Stimulated activated naive CD8-positive, alpha-beta T cell treated with anti-CD3 and anti-CD28 coated beads, Interleukin-15, Interleukin-2, amounts not matched to agents 100 U/mL and 50 U/mL, for 24 hours (primary cell): ENCODE data around the gene GTPBP3.

Experiments
- ATAC-seq: fragments of 150-1000 bp; cut with Tn5 transposase; one replicate; pipeline ENCODE4 v1.10.0; 2021
- DNase-seq: peaks from one replicate; pipeline ENCODE4 v3.0.0; 2021

GTPBP3 gene

GRCh38 chr19:17327654-17328516 is 9.5 kb upstream of the GTPBP3 start:
- peak; percentile 67 for ATAC-seq
- DNase-seq: peak; percentile 61

DNA sequence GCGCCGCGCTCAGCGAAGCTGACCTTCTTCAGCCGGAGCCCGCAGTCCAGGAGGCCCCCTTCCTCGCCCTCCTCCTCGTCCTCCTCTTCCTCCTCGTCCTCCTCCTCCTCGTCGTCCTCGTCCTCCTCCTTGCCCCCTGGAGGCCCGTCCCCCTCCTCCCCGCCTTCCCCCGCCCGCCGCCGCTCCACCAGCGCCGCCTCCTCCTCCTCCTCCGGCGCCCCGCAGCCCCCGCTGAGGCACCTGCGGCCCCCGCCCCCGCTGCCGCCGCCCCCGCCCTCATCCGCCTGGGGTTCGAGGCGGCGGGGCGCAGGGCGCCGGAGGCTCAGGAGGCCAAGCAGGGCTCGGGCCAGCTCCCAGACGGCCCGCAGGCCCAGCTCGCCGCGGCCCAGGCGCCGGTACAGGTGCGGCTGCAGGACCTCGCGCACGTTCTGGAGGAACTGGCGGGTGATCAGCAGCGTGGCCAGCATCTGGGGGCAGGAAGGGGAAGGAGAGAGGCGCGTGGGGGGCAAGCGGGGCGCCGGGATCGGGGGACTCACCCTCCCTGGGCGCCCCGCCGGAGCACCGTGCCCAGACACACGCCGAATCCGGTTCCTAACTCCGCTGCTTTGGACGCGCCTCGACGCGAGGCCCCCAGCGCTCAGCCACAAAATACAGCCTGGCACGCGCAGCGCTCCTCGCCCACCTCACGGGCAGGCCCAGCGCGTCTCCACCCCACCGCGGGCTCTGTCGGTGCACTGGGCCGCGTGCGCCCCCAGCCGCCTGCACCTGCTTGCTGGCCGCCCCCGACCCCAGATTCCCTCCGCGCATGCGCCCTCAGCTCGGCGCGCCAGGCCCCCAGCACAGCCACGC is 8.6 kb upstream of the GTPBP3 start:
- ATAC-seq (no peak), DNase-seq (peak; percentile 33)

GRCh38 chr19:17329366-17330261 is 7.7 kb upstream of the GTPBP3 start:
- ATAC-seq (no peak), DNase-seq (no peak)

DNA sequence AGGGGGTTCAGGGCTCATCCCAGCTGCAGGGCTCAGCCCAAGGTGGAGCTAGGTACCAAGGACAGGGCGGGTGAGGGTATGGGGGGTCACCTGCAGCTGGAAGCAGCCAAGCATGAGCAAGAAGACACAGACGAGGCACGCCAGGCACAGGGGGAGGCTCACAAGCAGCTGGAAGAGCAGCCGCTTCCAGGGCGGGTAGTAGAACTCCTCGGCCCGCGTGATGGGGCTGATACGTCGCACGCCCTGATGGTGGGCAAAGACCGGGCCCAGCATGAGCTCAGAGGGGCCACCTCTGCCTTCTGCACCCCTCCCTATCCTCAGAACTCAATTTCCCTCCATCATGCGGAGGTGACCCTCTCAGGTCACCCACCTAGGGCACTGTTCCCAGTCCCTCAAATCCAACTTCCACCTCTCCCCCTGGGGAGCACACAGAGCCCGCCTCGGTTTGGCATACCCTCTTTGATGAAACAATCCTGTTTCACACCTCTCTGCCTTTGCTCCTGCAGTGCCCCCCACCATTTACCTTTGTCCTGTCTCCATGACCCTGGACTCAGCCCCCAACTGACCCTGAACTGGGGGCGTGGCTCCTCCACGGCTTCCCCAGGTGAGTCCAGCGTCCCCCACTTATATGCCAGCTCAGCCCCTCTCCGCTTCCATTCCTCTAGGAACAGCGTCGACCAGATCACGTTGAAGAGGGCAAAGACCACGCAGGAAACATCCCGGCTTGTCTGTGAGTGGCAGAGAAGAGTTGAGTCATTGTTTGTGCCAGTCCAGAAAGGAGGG is 6.9 kb upstream of the GTPBP3 start:
- no peak for ATAC-seq
- no peak for DNase-seq

GRCh38 chr19:17331045-17331558 is 6.3 kb upstream of the GTPBP3 start:
- DNase-seq (no peak), ATAC-seq (no peak)

- no peak for ATAC-seq
These were observed 5.0 kb upstream of the GTPBP3 start for GRCh38 chr19:17332360-17332676.

DNA sequence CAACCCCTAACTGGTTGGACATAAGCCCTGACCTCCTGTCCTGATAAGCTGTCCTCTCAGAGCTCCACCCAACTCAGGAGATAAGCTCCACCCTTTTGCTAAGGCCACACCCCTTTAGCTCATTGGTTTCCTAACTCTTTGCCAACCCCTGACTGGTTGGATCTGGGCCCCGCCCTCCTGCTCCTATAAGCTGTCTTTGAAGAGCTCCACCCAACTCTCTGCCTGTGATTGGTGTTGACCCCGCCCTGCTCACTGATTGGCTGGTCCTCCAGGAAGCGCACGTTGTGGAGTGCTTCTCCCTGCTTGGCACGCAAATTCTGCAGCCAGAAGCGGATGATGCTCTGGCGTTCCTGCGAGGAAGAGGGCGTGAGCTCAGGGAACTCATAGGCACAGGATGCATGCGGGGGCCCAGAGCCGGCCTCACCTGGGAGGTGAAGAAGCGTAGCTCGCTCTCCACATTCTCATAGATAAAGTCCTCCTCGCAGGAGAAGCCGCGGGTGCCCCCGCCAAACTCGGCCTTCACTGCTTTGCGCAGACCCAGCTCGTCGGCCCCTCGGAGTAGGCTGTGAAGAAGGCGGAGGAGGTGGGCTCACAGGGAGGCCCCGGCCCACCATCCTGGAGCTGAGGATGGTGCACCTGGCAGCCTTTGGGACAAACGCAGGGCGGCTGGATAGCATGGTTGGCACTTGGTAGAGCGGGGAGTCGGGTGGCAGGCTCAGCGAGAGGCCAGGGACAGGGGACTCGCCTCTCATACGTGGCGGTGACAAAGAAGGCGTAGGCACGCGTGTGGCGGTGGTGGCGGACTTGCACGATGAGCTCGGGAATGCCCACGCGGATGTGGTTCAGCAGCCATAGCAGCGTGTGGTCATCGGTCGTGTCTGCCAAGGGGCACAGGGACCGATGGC is 4.4 kb upstream of the GTPBP3 start:
- DNase-seq: peak; percentile 52
- no peak for ATAC-seq

More at GRCh38 chr19:17332360-17332676, 5.0 kb upstream of the GTPBP3 start:
- DNase-seq: no peak

DNA sequence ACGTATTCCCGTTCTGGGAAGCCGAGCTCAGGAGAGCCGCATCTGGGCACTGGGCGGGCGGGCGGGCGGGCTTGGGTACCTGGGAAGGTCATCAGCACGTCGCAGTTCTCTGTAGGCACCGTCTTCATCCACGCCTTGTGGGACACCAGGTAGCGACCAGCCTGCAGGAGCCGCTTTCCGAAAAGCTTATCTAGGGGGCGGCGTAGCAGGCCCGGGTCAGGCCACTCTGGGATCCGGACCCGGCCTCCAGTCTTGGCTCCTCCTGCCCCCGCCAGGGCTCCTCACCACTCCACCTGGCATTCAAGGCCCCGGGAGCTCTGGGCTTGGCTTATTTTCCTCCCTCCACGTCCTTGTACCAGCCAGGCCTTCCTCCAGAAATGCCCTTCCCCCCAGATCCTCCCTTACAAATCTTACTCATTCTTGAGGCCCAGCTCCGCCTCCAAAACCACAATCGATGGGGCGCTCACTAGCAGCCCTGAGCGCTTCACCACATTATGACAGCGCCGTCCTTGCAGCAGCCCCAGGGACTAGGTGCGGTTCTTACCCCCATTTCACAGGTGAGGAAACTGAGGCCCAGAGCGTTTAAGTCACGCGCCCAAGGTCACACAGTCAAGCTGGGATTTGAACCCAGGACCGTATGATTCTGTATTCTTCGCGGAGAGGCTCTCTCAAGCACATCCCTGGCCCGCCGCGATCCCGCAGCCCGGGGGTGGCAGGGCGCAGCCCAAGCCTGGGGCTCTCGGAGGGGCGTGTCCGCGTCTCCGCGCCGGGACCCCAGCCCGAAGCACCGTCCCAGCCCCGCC is 3.5 kb upstream of the GTPBP3 start:
- peak; percentile 54 for ATAC-seq
- peak; percentile 81 for DNase-seq

DNA sequence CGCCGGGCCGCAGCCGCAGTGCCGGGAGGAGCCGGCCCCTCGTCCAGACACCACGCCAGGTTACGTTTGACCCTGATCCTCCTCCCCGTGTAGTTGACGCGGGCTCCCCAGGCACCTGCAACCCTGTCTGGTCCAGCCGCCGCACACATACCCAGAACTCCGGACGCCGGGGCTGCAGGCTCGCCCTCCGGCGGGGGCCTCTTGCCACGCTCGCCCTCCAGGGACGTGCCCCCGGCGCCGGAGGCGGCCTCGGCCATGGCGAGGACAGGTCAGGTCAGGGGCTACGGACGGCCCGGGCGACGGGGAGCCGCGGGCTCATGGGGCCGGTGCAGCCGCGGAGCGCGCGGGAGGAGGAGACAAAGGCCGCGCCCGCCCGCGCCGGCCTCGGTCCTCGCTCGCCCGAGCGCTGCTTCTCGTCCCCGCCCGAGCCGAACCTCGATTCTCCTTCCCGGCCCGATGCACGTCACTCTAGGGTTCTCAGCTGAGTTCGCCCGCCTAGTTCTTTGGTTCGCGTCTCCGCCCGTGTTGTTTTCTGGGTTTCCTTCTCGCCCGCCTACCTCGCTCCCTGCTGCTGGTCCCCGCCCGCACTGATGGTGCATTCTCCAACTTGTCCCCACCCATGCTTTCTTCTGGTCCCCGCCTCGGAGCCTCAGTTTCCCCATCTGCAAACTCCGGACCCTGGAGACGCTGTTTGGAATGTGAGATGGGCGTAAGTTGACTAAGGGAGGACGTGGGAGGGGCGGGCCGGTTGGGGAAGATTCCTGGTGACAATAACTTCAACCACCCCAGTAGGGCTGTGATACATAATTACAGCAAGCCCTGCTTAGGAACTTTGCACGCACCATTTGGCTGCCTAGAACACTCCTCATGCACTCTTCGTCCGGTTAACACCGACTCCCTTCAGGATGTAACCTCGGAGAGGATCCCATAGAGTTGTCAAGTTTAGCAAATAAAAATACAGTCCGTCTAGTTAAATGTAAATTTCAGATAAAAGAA is 2.6 kb upstream of the GTPBP3 start, which contains the start of gene ANO8:
Gene ANO8, minus strand, starts transcription at position 442 of the 996 bp plus-strand sequence. Its CDS starts 185 bp downstream, at position 257.
- DNase-seq (peak; percentile 97), ATAC-seq (peak; percentile 50)

DNA sequence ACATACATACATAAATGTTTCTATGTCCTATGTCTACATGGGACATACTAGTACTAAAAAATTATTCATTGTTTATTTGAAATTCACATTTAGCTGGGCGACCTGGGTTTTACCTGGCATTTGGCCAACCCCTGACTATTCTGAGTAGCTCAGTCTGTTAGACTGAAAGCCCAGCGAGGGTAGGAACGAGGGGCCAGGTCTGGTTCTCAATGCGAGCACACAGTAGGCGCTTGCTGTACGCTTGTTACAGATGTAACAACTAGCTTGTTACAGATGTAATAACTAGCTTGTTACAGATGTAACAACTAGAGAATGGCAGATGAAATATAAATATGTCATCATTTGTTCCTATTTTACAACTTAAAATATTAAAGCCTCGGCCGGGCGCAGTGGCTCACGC is 1.8 kb upstream of the GTPBP3 start:
- no peak for DNase-seq

GRCh38 chr19:17337675-17338432 is 501 bp downstream of the GTPBP3 start:
- ATAC-seq (no peak), DNase-seq (peak; percentile 65)

More for the DNA sequence above, 1.8 kb upstream of the GTPBP3 start:
- ATAC-seq: no peak

GRCh38 chr19:17338433-17339078 is 1.2 kb downstream of the GTPBP3 start:
- ATAC-seq (no peak), DNase-seq (no peak)

DNA sequence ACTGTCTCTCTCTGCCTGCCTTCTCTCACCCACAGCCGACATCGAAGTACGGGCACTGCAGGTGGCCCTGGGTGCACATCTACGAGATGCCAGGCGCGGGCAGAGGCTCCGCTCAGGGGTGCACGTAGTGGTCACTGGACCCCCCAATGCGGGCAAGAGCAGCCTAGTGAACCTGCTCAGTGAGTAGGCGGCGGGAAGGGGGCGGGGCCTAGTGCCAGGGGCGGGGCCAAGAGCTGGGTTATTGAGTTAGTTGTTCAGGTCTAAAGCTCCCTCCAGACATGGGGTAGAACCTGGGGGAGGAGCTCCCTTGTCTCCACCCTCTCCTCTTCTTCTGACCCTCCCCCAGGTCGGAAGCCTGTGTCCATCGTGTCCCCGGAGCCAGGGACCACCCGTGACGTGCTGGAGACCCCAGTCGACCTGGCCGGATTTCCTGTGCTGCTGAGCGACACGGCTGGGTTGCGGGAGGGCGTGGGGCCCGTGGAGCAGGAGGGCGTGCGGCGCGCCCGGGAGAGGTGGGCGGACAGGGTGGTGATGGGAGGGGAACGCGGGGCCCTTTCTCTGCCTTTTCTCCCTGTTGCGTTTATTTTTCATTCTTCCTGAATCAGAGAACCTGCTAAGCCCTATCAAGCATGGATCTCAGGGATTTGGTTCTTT is 1.9 kb downstream of the GTPBP3 start:
- DNase-seq (peak; percentile 71), ATAC-seq (no peak)

GRCh38 chr19:17340302-17340870 is 3.0 kb downstream of the GTPBP3 start:
- DNase-seq: peak; percentile 44
- no peak for ATAC-seq

DNA sequence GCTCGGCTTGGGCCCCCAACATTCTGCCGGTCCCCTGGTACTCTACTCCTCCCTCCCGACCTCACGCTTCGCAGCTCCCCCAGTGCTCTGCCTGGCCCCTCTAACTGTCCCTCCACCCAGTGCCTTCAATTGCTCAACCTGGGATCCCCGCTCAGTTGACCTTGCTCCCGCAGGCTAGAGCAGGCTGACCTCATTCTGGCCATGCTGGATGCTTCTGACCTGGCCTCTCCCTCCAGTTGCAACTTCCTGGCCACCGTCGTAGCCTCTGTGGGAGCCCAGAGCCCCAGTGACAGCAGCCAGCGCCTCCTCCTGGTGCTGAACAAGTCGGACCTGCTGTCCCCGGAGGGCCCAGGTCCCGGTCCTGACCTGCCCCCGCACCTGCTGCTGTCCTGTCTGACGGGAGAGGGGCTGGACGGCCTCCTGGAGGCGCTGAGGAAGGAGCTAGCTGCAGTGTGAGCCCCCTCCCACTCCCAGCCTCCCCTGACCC is 3.6 kb downstream of the GTPBP3 start:
- ATAC-seq (no peak), DNase-seq (no peak)
